Measurements from ENCODE around the gene COMMD2. TPM values are rescaled to one million over a fixed set of nuclear protein-coding genes. Genes with fewer than 3 reads are reported as not detected.

The COMMD2 gene
- total RNA-seq, 4 donors from 2014 or later: 23.6 to 41.4 (median 28.2) TPM

DNA sequence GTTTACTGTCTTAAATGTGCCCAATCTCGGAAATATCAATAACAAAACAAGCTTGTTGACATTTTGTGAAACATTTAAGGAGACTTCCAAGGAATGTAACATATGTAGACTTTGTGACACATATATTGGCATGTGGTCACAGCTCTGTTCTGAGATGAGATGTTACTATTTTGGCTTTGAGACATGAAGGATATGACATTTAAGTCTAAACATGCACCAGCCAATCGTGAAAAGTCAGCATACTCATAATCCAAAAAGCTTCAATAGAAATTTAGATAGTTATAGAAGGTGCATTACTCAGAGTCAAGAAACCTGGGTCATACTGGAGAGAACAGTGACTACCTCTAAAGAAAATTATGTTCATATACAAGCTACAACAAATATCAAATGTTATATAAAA lies 13.4 kb downstream of the COMMD2 start:
- TF ChIP-seq, protein P1, sequence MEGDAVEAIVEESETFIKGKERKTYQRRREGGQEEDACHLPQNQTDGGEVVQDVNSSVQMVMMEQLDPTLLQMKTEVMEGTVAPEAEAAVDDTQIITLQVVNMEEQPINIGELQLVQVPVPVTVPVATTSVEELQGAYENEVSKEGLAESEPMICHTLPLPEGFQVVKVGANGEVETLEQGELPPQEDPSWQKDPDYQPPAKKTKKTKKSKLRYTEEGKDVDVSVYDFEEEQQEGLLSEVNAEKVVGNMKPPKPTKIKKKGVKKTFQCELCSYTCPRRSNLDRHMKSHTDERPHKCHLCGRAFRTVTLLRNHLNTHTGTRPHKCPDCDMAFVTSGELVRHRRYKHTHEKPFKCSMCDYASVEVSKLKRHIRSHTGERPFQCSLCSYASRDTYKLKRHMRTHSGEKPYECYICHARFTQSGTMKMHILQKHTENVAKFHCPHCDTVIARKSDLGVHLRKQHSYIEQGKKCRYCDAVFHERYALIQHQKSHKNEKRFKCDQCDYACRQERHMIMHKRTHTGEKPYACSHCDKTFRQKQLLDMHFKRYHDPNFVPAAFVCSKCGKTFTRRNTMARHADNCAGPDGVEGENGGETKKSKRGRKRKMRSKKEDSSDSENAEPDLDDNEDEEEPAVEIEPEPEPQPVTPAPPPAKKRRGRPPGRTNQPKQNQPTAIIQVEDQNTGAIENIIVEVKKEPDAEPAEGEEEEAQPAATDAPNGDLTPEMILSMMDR (IDR thresholded peaks at IDR 0.05; ENCODE audit: low read depth): no peak

DNA sequence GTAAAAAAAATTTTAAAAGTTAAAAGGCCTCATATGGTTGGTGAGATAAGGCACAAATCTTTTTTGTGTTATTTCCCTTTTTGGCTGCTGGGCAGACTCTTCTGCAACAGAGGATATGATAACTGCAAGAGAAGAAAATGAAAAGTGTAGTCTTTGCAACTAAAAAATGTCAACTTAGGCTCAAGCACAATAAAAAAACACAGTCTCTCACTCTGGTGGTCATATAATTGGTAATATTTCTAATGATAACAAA lies 15.4 kb downstream of the COMMD2 start:
- TF ChIP-seq, protein P1 (IDR thresholded peaks at IDR 0.05; ENCODE audit: low read depth): no peak

DNA sequence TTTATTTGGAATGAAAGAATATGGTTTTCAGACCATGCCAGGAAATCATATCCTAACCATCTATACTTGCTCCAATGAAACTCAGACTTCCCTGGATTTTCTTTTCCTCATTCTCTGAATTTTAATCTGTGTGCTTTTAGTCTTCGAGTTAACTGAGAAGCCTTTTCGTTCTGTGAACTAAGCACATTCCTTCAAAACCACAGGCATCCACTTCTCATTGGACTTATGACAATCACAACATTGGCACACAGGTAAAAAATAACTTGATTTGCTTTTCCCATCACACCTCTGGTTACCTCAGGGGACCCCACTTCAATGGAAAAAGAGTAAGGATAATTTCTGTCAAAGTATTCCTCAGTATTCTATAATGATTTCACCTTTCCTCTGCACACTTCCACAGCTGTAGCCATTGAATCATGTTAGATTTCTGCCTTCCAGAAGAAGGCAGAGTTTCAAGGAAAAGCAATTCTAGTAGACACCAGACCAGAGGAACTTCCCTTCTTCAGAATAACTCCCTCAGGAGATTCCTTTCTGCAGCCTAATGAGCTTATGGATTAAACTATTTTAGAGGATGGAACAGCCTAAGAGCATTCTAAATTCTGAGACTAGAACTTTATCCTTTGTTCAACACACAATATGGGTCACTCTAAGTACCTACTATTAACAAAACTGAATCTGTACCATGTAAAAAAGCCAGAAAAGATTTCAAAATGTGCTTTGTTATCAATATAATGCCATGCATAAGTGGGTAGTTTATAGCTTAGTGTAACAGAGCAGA lies 15.9 kb downstream of the COMMD2 start:
- TF ChIP-seq, protein P1 (IDR thresholded peaks at IDR 0.05; ENCODE audit: low read depth): no peak

DNA sequence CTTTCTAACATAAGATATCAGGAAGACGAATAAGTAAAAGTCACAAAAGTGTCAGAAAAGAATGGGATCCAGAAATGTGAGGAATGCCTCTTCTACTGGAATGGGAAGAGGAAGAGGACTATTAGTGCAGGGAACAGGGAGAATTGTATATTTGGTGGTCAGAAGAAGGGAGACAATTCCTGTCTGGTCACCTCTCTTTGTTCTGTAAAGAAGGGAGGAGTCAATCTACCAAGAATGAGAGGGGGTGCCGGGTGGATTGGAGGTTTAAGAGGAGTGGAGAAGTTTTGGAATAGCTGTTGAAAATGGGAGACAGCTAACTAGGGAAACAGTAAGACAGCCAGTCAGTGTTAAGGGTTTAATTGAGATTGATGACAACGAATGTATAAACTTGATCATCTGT lies 20.1 kb downstream of the COMMD2 start:
- TF ChIP-seq, protein P1 (IDR thresholded peaks at IDR 0.05; ENCODE audit: low read depth): no peak

DNA sequence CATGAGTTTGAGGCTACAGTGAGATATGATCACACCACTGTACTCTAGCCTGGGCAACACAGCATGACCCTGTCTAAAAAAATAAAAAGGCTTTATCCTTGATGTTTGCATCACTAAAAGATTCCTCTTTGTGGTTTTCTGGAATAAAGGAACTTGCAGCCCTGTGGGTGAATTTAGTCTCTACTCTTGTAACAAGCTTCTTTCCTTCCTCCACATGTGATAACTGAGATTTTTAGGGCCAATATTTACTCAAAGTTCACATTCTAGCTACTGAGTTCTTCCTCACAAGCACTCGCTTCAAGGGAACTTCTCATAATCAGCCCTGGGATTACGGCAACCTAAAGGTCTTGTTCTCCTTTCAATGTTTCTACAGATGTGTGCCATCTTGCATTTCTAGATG lies 24.6 kb downstream of the COMMD2 start:
- TF ChIP-seq, protein P1 (IDR thresholded peaks at IDR 0.05; ENCODE audit: low read depth): no peak

DNA sequence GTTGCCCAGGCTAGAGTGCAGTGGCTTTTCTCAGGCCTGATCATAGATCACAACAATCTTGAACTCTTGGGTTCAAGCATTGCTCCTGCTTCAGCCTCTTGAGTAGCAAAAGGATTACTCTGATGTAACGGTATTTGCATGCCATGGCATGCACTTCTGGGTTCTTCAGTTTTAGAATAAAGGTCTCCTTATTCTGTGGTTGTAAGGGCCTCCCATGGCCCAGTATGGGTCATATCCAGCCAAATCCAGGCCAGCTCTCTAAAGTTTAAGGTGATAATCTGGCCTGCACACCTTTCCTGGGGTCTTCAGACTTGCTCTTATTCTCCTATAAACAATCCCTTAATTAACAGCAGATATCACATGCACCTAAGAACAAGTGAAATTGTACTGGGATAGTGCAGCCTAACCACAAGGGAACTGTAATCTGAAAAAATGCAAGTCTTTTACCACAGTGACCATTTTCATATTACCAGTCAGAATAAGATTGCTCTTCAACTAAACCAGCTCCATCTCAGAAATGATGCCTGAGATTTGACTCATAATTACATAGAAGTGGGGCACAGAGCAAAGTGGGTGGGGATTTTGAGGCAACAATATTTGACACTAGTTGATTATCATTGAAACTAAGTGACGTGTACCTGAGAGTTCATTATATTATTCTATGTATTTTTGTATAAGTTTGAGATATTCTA lies 25.4 kb downstream of the COMMD2 start:
- TF ChIP-seq, protein P1 (IDR thresholded peaks at IDR 0.05; ENCODE audit: low read depth): no peak

DNA sequence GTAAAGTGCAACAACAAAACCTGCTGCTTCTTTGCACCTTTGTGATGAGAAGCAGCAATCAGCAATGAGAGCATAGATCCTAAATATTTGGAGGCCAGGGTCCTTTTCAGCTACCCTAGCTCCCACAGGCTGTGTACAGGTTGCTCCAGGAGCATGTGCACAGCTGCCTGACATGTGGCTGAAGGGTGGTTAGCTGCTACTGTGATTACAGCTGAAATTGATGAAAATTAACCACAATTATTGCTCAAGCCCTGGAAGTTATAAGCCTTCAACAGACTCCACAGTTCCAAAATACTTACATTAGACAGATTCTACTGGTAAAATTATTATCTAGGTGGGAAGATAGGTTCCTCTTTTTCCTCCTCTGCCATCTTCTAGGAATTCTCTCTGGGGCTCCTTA lies 28.5 kb downstream of the COMMD2 start:
- TF ChIP-seq, protein P1 (IDR thresholded peaks at IDR 0.05; ENCODE audit: low read depth): no peak
